Endothelial cell of hepatic sinusoid (primary cell): ENCODE measurements around the gene STAG1.
"Not testable (repeated sequence)": the region's sequence is repeated elsewhere in the genome, so short reads cannot be mapped to it uniquely, and the experiment has no call there.

ENCODE experiments used
- in situ Hi-C: cut with HindIII; loops from 2 replicates; pipeline ENCODE4 v1.10.0; 2017; ENCODE audit warnings: low sequenced_read_pairs

Gene STAG1

GRCh38 chr3:136653628-136654027, 98.5 kb downstream of the STAG1 start:
- in situ Hi-C loops: no loop called here

GRCh38 chr3:136651581-136651980, 100.6 kb downstream of the STAG1 start:
- in situ Hi-C loops: no loop called here

GRCh38 chr3:136650461-136650860, 101.7 kb downstream of the STAG1 start:
- in situ Hi-C loops: no loop called here

- in situ Hi-C loops: no loop called here
These were observed 106.3 kb downstream of the STAG1 start for GRCh38 chr3:136645915-136646314.

GRCh38 chr3:136644212-136644611, 108.0 kb downstream of the STAG1 start:
- in situ Hi-C loops: no loop called here

- in situ Hi-C loops: not testable (repeated sequence)
These were observed 108.8 kb downstream of the STAG1 start for GRCh38 chr3:136643380-136643779.

GRCh38 chr3:136642711-136643110, 109.5 kb downstream of the STAG1 start:
- in situ Hi-C loops: no loop called here

GRCh38 chr3:136639069-136639468, 113.1 kb downstream of the STAG1 start:
- in situ Hi-C loops: no loop called here

- in situ Hi-C loops: no loop called here
These were observed 115.0 kb downstream of the STAG1 start for GRCh38 chr3:136637176-136637575.

- in situ Hi-C loops: no loop called here
These were observed 117.4 kb downstream of the STAG1 start for GRCh38 chr3:136634821-136635220.

- in situ Hi-C loops: no loop called here
These were observed 119.5 kb downstream of the STAG1 start for GRCh38 chr3:136632625-136633081.

GRCh38 chr3:136631424-136631823, 120.8 kb downstream of the STAG1 start:
- in situ Hi-C loops: no loop called here

- in situ Hi-C loops: no loop called here
These were observed 121.3 kb downstream of the STAG1 start for GRCh38 chr3:136630915-136631314.

- in situ Hi-C loops: no loop called here
These were observed 125.7 kb downstream of the STAG1 start for GRCh38 chr3:136626493-136626892.

- in situ Hi-C loops: no loop called here
These were observed 127.0 kb downstream of the STAG1 start for GRCh38 chr3:136624894-136625815.

- in situ Hi-C loops: no loop called here
These were observed 127.8 kb downstream of the STAG1 start for GRCh38 chr3:136624371-136624770.

- in situ Hi-C loops: no loop called here
These were observed 130.6 kb downstream of the STAG1 start for GRCh38 chr3:136621628-136622027.

- in situ Hi-C loops: no loop called here
These were observed 131.7 kb downstream of the STAG1 start for GRCh38 chr3:136620436-136620835.

GRCh38 chr3:136617969-136618525, 134.1 kb downstream of the STAG1 start:
- in situ Hi-C loops: not testable (repeated sequence)

- in situ Hi-C loops: no loop called here
These were observed 135.0 kb downstream of the STAG1 start for GRCh38 chr3:136617198-136617597.

- in situ Hi-C loops: no loop called here
These were observed 139.7 kb downstream of the STAG1 start for GRCh38 chr3:136612512-136612911.

GRCh38 chr3:136606990-136607389, 145.2 kb downstream of the STAG1 start:
- in situ Hi-C loops: no loop called here
